SK-N-SH (cell line): Measurements from ENCODE around the gene MRPL10. TPM values are rescaled to one million over a fixed set of nuclear protein-coding genes. Genes with fewer than 3 reads are reported as not detected.

ENCODE experiments used
- CTCF ChIA-PET: fragments of 300-600, 350-600 bp; formaldehyde crosslinking; extraction: SDS; loops from one replicate; lab custom pipeline; 2021; lab: Yijun Ruan, JAX
- POLR2A ChIA-PET: fragments of 350-600 bp; sonication (Branson Sonifier 250); formaldehyde crosslinking; extraction: SDS; loops from one replicate; lab custom pipeline; 2020; ENCODE audit warnings: antibody characterized with exemption, inconsistent platforms; lab: Yijun Ruan, JAX
- DNase-seq: peaks from one replicate; pipeline ENCODE4 v3.0.0; 2012
- H2AFZ ChIP-seq: fragments of 200-600 bp; sonication (generic); 2 replicates; pipeline ENCODE4 v1.8.1; 2016; ENCODE audit warnings: antibody characterized with exemption, mild to moderate bottlenecking, low read depth
- H3F3A ChIP-seq: fragments of 200-600 bp; sonication (generic); replicated peaks from 2 replicates; pipeline ENCODE3; 2016; ENCODE audit warnings: antibody characterized with exemption, mild to moderate bottlenecking; ENCODE audit not compliant: insufficient read depth
- H3K27ac ChIP-seq, 2 experiments: fragments of 200-500 bp in 1 of 2; fragments of 200-600 bp in 1 of 2; sonication (Bioruptor generic) in 1 of 2; sonication (generic), shearing (Covaris generic) in 1 of 2; 2 replicates each; pipeline versions ENCODE4 v1.5.1 to v1.6.1; 2014 to 2016; ENCODE audit warnings: low read depth in 2 of 2, inconsistent platforms in 1 of 2, low read length in 1 of 2, mild to moderate bottlenecking in 1 of 2, mixed read lengths in 1 of 2
- H3K27me3 ChIP-seq: fragments of 200-600 bp; sonication (generic), shearing (Covaris generic); 2 replicates; pipeline ENCODE4 v1.6.1; 2016; ENCODE audit warnings: mixed run types; ENCODE audit not compliant: insufficient read depth
- H3K36me3 ChIP-seq, 2 experiments: fragments of 200-500 bp in 1 of 2; fragments of 200-600 bp in 1 of 2; sonication (Bioruptor generic) in 1 of 2; sonication (generic) in 1 of 2; replicated peaks in 1 of 2; 2 replicates each; pipeline versions ENCODE3 to v1.5.1; 2014 to 2016; ENCODE audit warnings: low read length in 1 of 2, mild to moderate bottlenecking in 1 of 2; ENCODE audit not compliant: insufficient read depth in 2 of 2, control insufficient read depth in 1 of 2
- H3K4me1 ChIP-seq, 2 experiments: fragments of 200-500 bp in 1 of 2; fragments of 200-600 bp in 1 of 2; sonication (Bioruptor generic) in 1 of 2; sonication (generic), shearing (Covaris generic) in 1 of 2; 2 replicates each; pipeline versions ENCODE4 v1.5.1 to v1.6.1; 2014 to 2016; ENCODE audit warnings: low read depth in 1 of 2, low read length in 1 of 2, mixed run types in 1 of 2; ENCODE audit not compliant: insufficient read depth in 2 of 2, control insufficient read depth in 1 of 2
- H3K4me2 ChIP-seq: fragments of 200-600 bp; sonication (generic), shearing (Covaris generic); 2 replicates; pipeline ENCODE4 v1.6.1; 2017; ENCODE audit warnings: mixed run types
- H3K4me3 ChIP-seq, 2 experiments: fragments of 200-500 bp in 1 of 2; fragments of 200-600 bp in 1 of 2; sonication (Bioruptor generic) in 1 of 2; sonication (generic), shearing (Covaris generic) in 1 of 2; 2 replicates each; pipeline versions ENCODE4 v1.5.1 to v1.8.1; 2014 to 2016; ENCODE audit warnings: low read depth in 2 of 2, inconsistent platforms in 1 of 2, low read length in 1 of 2, mild to moderate bottlenecking in 1 of 2, mixed read lengths in 1 of 2, moderate library complexity in 1 of 2
- H3K79me2 ChIP-seq: fragments of 200-600 bp; sonication (generic); 2 replicates; pipeline ENCODE4 v1.8.1; 2017; ENCODE audit warnings: mild to moderate bottlenecking; ENCODE audit not compliant: insufficient read depth
- H3K9ac ChIP-seq: fragments of 200-600 bp; sonication (generic); 2 replicates; pipeline ENCODE4 v1.6.1; 2017; ENCODE audit warnings: mixed run types
- H3K9me2 ChIP-seq: fragments of 200-600 bp; sonication (generic); 2 replicates; pipeline ENCODE4 v1.6.1; 2017; ENCODE audit warnings: mixed run types
- H3K9me3 ChIP-seq: fragments of 200-600 bp; sonication (generic); 2 replicates; pipeline ENCODE4 v1.6.1; 2017; ENCODE audit warnings: mixed run types, mild to moderate bottlenecking, moderate library complexity
- H4K20me1 ChIP-seq: fragments of 200-600 bp; sonication (generic); 2 replicates; pipeline ENCODE4 v1.6.1; 2017; ENCODE audit warnings: mild to moderate bottlenecking, mixed run types; ENCODE audit not compliant: insufficient read depth
- ELF1 ChIP-seq: IDR thresholded peaks from 2 replicates; pipeline ENCODE4 v1.4.0; 2012
- EP300 ChIP-seq, 2 experiments: IDR thresholded peaks; 2 replicates each; pipeline versions ENCODE4 v1.4.0 to v1.6.1; 2012; ENCODE audit warnings: borderline replicate concordance in 1 of 2, low read depth in 1 of 2, low read length in 1 of 2
- EZH2phosphoT487 ChIP-seq: fragments of 200-600 bp; sonication (generic); IDR thresholded peaks from 2 replicates; pipeline ENCODE4 v1.6.1; 2017; ENCODE audit warnings: low read depth, mixed run types, mild to moderate bottlenecking, antibody characterized with exemption, moderate library complexity, borderline replicate concordance
- FOSL2 ChIP-seq: IDR thresholded peaks from 2 replicates; pipeline ENCODE4 v1.4.0; 2012; ENCODE audit warnings: low read depth, mild to moderate bottlenecking, moderate library complexity, borderline replicate concordance
- FOXJ3 ChIP-seq: sonication (generic); formaldehyde crosslinking; IDR thresholded peaks from 2 replicates; pipeline ENCODE4 v1.5.1; 2020; ENCODE audit warnings: mild to moderate bottlenecking, missing genetic modification reagents
- GABPA ChIP-seq: IDR thresholded peaks from 2 replicates; pipeline ENCODE4 v1.4.0; 2012; ENCODE audit warnings: low read depth, mild to moderate bottlenecking
- JUND ChIP-seq: IDR thresholded peaks from 2 replicates; pipeline ENCODE4 v1.4.0; 2012
- MEF2A ChIP-seq: IDR thresholded peaks from 2 replicates; pipeline ENCODE4 v1.4.0; 2012; ENCODE audit warnings: low read depth, borderline replicate concordance
- MXI1 ChIP-seq: IDR thresholded peaks from 2 replicates; pipeline ENCODE4 v1.6.1; 2012; ENCODE audit warnings: mild to moderate bottlenecking, low read depth, low read length, improper control_type of control experiment
- NFIC ChIP-seq: IDR thresholded peaks from 2 replicates; pipeline ENCODE4 v1.4.0; 2012; ENCODE audit warnings: borderline replicate concordance
- NRF1 ChIP-seq: IDR thresholded peaks from 2 replicates; pipeline ENCODE4 v1.6.1; 2012; ENCODE audit warnings: low read depth, mild to moderate bottlenecking, low read length
- POLR2AphosphoS5 ChIP-seq: IDR thresholded peaks from 2 replicates; pipeline ENCODE4 v1.6.1; 2012; ENCODE audit warnings: low read depth, low read length
- RAD21 ChIP-seq: IDR thresholded peaks from 2 replicates; pipeline ENCODE4 v1.6.1; 2012; ENCODE audit warnings: mild to moderate bottlenecking, low read length
- RCOR1 ChIP-seq: fragments of 150-350 bp; IDR thresholded peaks from 2 replicates; pipeline ENCODE4 v1.6.1; 2017; ENCODE audit warnings: antibody characterized with exemption, low read length
- SIN3A ChIP-seq: IDR thresholded peaks from 2 replicates; pipeline ENCODE4 v1.6.1; 2012; ENCODE audit warnings: low read depth, mild to moderate bottlenecking, low read length, moderate library complexity, borderline replicate concordance
- TCF12 ChIP-seq: IDR thresholded peaks from 2 replicates; pipeline ENCODE4 v1.4.0; 2012
- TEAD4 ChIP-seq: IDR thresholded peaks from 2 replicates; pipeline ENCODE4 v1.4.0; 2012; ENCODE audit warnings: mild to moderate bottlenecking, borderline replicate concordance; ENCODE audit not compliant: insufficient read depth
- WGBS: methylation state at CpG from one replicate; pipeline ENCODE4 v1.1.6; 2017; ENCODE audit warnings: low lambda C conversion rate; 5-methylcytosine and 5-hydroxymethylcytosine counted together
- polyA plus RNA-seq, 3 experiments: library from polyadenylated mRNA; depleted of rRNA; stranded (reverse); fragments of >200 nt; gene quantifications; 2 replicates each; pipeline ENCODE4 v1.2.3, GENCODE V29; 2012
- TF ChIP-seq, protein P1 (sequence below): fragments of 200-600 bp; sonication (generic); IDR thresholded peaks from 2 replicates; pipeline ENCODE4 v1.6.1; 2017; ENCODE audit warnings: antibody characterized with exemption, mild to moderate bottlenecking, moderate library complexity
- TF ChIP-seq, protein P2 (sequence below): IDR thresholded peaks from 2 replicates; pipeline ENCODE4 v1.4.0; 2012; ENCODE audit warnings: low read depth
- TF ChIP-seq, protein P3 (sequence below): IDR thresholded peaks from 2 replicates; pipeline ENCODE4 v1.4.0; 2012; ENCODE audit warnings: low read depth, borderline replicate concordance
- TF ChIP-seq, protein P4 (sequence below): fragments of 150-350 bp; IDR thresholded peaks from 2 replicates; pipeline ENCODE4 v1.6.1; 2017; ENCODE audit warnings: antibody characterized with exemption, low read length, low read depth, borderline replicate concordance
- TF ChIP-seq, protein P5 (sequence below): IDR thresholded peaks from 2 replicates; pipeline ENCODE4; 2012
- TF ChIP-seq, protein P6 (sequence below): IDR thresholded peaks from 2 replicates; pipeline ENCODE4 v1.4.0; 2012; ENCODE audit warnings: low read depth, borderline replicate concordance

MRPL10 gene
- polyA plus RNA-seq, 1 of the 3 experiments (the other 2 are of a cell fraction), result 136 TPM

DNA sequence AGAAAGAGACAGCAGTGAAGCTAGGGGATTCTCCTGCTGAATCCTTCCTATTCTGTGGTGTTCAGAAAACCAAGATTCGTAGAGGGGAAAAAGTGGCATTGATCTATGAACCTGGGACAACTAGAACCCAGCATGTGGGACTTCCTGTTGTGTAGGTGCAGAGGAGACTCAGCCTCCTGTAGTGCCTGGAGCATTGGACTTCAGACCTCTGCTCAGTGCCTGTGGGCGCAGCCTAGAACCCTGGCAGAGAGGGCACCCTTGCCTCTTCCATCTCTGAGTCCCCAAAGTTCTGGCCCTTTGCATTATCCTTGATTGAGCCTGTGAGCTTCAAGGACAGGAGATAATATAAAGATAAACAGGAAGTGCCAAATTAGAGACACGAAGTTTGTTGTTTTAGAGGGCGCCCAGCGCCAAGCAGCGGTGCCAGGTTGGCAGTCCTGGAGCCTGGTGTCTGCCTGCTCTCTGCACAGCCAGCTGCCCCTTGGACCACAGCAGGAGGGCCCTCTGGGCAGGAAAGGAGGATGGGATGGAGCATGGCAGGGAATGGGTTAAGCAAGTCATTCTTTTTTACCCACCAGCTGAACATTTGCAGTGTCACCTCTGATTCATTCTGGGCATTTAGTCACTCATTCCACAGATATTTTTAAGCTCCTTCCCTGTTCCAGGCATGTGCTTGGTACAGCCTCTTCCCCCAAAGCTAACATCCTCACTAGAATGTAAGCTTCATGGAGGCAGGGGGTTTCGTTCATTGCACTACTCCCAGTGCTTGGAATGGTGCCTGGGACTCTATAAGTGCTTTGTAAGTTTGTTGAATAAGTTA is 31.5 kb upstream of the MRPL10 start:
- peak overlapping the region; percentile 15; the same call in 1 of the 2 replicates for H3K9ac ChIP-seq
- CTCF ChIA-PET, result interaction anchor here (27.7 to 33.0 kb wide), 2 partner anchors 25 kb away, joined by 573 to 1447 read pairs; partner anchors contain the start of genes LRRC46, MRPL10, SCRN2 and SP2

More for the DNA sequence above, 31.5 kb upstream of the MRPL10 start:
- no peak for DNase-seq
- H2AFZ ChIP-seq, result peak overlapping the region; percentile 91; the same call in 1 of the 2 replicates
- H3F3A ChIP-seq, result no peaks in the 10 kb centered on the region
- TF ChIP-seq ELF1 (no peak), NFIC (no peak), EZH2phosphoT487 (no peak), JUND (peak; percentile 71), POLR2AphosphoS5 (peak; percentile 55; the same call in 1 of the 2 replicates), MXI1 (no peak), RCOR1 (no peak), RAD21 (no peak), SIN3A (peak; percentile 39; the same call in 1 of the 2 replicates), FOSL2 (peak; percentile 97), MEF2A (no peak; the same call in 1 of the 2 replicates), NRF1 (no peak), FOXJ3 (no peak), EP300 (IDR thresholded peaks at IDR 0.05; ENCODE audit: borderline replicate concordance in 1 of 2, low read depth in 1 of 2, low read length in 1 of 2) (peak in 1 of 2 experiments; percentile 43; a peak in 1 of 4 replicates), GABPA (no peak), TEAD4 (0 out of 2 replicates have a peak, but pooled peaks have one; percentile 44), TCF12 (peak; percentile 74)
- TF ChIP-seq, protein P1, sequence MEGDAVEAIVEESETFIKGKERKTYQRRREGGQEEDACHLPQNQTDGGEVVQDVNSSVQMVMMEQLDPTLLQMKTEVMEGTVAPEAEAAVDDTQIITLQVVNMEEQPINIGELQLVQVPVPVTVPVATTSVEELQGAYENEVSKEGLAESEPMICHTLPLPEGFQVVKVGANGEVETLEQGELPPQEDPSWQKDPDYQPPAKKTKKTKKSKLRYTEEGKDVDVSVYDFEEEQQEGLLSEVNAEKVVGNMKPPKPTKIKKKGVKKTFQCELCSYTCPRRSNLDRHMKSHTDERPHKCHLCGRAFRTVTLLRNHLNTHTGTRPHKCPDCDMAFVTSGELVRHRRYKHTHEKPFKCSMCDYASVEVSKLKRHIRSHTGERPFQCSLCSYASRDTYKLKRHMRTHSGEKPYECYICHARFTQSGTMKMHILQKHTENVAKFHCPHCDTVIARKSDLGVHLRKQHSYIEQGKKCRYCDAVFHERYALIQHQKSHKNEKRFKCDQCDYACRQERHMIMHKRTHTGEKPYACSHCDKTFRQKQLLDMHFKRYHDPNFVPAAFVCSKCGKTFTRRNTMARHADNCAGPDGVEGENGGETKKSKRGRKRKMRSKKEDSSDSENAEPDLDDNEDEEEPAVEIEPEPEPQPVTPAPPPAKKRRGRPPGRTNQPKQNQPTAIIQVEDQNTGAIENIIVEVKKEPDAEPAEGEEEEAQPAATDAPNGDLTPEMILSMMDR, result no peak
- TF ChIP-seq, protein P2, sequence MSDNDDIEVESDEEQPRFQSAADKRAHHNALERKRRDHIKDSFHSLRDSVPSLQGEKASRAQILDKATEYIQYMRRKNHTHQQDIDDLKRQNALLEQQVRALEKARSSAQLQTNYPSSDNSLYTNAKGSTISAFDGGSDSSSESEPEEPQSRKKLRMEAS, result peak; percentile 58; the same call in 1 of the 2 replicates
- TF ChIP-seq, protein P3, sequence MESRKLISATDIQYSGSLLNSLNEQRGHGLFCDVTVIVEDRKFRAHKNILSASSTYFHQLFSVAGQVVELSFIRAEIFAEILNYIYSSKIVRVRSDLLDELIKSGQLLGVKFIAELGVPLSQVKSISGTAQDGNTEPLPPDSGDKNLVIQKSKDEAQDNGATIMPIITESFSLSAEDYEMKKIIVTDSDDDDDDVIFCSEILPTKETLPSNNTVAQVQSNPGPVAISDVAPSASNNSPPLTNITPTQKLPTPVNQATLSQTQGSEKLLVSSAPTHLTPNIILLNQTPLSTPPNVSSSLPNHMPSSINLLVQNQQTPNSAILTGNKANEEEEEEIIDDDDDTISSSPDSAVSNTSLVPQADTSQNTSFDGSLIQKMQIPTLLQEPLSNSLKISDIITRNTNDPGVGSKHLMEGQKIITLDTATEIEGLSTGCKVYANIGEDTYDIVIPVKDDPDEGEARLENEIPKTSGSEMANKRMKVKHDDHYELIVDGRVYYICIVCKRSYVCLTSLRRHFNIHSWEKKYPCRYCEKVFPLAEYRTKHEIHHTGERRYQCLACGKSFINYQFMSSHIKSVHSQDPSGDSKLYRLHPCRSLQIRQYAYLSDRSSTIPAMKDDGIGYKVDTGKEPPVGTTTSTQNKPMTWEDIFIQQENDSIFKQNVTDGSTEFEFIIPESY, result no peak
- TF ChIP-seq, protein P4, sequence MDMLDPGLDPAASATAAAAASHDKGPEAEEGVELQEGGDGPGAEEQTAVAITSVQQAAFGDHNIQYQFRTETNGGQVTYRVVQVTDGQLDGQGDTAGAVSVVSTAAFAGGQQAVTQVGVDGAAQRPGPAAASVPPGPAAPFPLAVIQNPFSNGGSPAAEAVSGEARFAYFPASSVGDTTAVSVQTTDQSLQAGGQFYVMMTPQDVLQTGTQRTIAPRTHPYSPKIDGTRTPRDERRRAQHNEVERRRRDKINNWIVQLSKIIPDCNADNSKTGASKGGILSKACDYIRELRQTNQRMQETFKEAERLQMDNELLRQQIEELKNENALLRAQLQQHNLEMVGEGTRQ, result no peak
- TF ChIP-seq, protein P5, sequence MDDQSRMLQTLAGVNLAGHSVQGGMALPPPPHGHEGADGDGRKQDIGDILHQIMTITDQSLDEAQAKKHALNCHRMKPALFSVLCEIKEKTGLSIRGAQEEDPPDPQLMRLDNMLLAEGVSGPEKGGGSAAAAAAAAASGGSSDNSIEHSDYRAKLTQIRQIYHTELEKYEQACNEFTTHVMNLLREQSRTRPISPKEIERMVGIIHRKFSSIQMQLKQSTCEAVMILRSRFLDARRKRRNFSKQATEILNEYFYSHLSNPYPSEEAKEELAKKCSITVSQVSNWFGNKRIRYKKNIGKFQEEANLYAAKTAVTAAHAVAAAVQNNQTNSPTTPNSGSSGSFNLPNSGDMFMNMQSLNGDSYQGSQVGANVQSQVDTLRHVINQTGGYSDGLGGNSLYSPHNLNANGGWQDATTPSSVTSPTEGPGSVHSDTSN, result peak; percentile 58
- TF ChIP-seq, protein P6, sequence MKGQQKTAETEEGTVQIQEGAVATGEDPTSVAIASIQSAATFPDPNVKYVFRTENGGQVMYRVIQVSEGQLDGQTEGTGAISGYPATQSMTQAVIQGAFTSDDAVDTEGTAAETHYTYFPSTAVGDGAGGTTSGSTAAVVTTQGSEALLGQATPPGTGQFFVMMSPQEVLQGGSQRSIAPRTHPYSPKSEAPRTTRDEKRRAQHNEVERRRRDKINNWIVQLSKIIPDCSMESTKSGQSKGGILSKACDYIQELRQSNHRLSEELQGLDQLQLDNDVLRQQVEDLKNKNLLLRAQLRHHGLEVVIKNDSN, result peak; percentile 26
- 61% methylated on average over 7 of the region's 7 CpGs for WGBS
- no peak overlapping the region for H3K4me3 ChIP-seq
- H4K20me1 ChIP-seq, result no peaks in the 10 kb centered on the region
- no peaks in the 10 kb centered on the region for H3K9me2 ChIP-seq
- 0 out of 2 replicates have a peak, but pooled peaks cover 16% of the 10 kb centered on the region for H3K27me3 ChIP-seq
- peak overlapping the region in 1 of 2 experiments; percentile 10; a peak in 1 of 4 replicates for H3K27ac ChIP-seq
- no peaks in the 10 kb centered on the region for H3K9me3 ChIP-seq
- H3K4me1 ChIP-seq, result peaks cover 0 to 5% of the 10 kb centered on the region in 2 experiments; a peak in 1 of 4 replicates
- POLR2A ChIA-PET, result interaction anchor here (1.3 kb wide), 1 partner anchor 10 kb away, joined by 3 read pairs; no protein-coding TSS in a partner anchor
- no peaks in the 10 kb centered on the region for H3K79me2 ChIP-seq
- H3K4me2 ChIP-seq, result peak overlapping the region; percentile 7; the same call in 1 of the 2 replicates
- no peaks in the 10 kb centered on the region for H3K36me3 ChIP-seq
